HG03097 (cell line): ENCODE results near the gene DCUN1D2.

Experiments
- ATAC-seq: cut with Tn5 transposase; IDR thresholded peaks from one replicate; pipeline ENCODE4 v1.9.1; 2021; ENCODE audit not compliant: unreplicated experiment, low FRiP score

Gene DCUN1D2

DNA sequence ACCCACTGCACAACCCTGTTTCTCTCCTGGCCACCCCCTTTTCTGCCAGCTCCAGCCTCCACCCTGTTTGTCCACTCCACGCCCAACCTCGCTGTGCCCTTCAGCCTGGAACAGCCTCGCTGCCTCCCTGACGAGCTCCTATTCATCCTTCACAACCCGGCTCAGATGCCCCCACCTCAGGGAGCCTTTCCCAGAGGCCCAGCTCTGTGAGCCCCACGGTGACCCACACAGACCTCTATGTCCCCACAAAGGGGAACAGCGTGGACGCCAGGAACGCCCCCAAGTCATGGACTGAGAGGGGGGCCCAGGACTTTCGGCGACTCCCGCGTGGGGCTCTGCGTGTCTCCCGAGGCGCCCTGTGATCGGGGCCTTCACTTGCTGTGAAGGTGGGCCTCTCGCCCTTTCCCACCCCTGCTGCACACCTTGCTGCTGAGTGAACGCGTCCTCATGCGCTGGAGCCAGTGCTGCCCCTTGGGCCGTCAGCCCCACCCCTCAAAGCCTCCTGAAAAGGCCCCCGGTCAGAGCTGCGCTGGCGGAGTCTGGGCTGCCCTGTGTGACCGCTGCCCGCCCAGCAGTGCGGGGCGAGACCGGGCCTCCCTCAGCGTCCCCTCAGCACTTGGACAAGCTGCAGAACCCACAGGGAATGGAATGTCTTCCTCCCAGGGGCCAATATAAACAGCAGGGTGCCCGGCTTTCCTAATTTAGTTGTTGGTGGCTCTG, 77.2 kb downstream of the DCUN1D2 start:
- ATAC-seq = no peak

- ATAC-seq = no peak
These were observed 78.1 kb downstream of the DCUN1D2 start for GRCh38 chr13:113412440-113412839.

GRCh38 chr13:113411216-113412023, 79.1 kb downstream of the DCUN1D2 start:
- no peak for ATAC-seq

DNA sequence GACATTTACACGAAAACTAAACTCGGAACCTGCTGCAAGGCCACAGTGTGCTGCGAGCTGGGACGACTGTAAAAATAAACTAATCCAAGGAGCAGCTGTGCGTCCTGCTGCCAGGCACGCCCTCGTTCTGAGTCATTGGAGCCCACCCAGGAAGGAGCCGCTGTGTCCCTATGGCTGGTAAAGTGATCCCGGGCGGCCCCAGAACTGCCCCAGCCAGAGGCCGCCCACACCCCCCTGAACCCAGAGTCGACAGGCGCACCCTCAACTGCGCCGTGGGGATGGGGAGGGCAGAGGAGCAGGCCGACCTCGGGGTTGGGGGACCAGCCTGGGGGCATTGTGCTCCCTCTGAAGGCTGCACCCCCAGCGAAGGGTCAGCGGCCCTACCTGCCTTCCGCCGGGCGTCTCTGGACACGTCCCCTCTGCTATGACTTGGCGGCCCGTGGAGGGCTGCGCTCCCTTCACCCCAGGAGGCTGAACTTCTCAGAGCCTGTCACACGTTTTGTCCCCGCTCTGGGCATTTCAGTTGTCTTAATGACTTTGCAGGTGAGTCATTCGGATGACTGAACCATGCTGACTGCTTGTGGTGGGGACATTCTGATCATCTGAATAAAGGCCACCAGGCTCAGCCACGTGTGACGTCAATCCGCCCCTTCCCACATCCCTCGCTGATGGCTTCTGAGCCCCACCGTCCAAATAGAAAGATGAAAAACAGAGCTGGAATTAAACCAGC, 79.9 kb downstream of the DCUN1D2 start:
- ATAC-seq = no peak

DNA sequence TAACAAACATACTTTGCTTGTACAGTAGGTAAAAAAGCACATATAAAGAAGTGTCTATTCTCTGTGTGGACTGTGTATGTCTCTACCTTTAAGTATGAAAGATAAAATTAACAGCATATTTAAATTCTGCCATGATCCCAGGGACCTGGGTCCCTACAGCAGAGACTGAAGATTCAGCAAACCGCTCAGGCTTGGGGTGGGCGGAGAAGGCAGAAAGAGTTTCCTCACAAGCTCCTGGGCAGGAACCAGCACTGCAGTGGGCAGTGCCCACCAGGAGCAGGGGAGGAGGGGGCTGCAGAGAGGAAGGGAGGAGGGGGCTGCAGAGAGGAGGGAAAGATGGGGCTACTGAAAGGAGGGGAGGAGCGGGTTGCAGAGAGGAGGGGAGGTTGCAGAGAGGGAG, 81.9 kb downstream of the DCUN1D2 start:
- no peak for ATAC-seq

GRCh38 chr13:113407531-113408393, 82.7 kb downstream of the DCUN1D2 start:
- ATAC-seq = no peak

DNA sequence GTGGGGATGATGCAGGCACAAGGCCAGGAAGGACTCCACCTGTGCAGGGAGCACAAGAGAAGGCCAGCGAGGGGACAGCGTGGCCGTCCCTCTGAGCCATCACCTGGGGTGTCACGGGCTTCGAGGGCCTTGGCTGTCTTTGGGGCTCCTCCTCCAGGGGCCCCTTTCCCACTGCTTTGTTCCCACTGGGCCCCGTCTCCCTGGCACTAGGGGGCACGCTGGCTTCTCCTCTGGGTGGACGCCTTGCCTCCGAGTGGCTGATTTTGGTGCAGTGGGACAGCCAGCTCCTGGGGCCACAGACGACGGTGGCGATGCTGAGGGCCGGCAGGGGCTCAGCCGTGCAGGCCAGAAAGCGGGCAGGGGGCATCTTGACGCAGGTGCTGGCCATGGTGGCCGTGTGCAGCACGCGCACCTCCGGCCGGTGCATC, 83.4 kb downstream of the DCUN1D2 start:
- ATAC-seq = no peak

DNA sequence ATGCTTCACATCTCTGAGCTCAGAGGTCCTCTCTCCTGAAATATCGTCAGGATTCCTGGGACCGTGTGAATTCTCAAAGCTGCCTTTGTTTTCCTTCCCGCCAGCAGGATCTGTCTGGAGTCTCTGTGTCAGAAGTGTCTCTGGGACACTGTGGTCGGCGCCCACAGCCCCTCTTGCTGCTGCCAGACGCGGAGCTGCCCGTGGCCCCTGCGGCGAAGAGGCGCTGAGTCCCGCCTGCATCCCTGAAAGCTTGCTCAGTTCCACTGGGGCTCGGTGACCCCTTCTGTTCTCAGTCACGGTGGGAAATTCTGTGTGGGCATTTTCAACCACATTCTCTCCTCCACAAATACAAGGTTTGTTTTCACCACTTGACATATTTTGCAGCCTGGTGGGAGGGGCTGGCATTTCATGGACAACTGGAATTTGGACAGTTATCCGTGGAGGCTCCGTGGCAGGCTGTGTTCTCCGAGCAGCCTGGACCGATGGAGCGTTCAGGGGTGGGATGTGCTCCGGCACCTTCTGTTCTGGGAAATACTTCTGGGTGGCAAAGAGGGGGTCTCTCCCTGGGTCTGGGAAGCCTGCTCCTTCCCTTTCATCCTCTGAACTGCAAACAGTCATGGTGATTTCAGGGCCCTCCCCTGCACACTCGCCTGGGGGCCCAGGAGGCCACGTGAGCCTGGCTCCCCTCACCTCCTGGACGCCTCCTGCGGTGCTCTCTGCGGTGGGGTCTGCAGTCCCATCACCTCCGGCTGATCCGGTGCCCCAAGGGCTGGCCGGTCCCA, 84.0 kb downstream of the DCUN1D2 start:
- ATAC-seq = no peak
